ENCODE results near the gene TMEM14C.
"Not testable (repeated sequence)": the region's sequence is repeated elsewhere in the genome, so short reads cannot be mapped to it uniquely, and the experiment has no call there.

Gene TMEM14C

DNA sequence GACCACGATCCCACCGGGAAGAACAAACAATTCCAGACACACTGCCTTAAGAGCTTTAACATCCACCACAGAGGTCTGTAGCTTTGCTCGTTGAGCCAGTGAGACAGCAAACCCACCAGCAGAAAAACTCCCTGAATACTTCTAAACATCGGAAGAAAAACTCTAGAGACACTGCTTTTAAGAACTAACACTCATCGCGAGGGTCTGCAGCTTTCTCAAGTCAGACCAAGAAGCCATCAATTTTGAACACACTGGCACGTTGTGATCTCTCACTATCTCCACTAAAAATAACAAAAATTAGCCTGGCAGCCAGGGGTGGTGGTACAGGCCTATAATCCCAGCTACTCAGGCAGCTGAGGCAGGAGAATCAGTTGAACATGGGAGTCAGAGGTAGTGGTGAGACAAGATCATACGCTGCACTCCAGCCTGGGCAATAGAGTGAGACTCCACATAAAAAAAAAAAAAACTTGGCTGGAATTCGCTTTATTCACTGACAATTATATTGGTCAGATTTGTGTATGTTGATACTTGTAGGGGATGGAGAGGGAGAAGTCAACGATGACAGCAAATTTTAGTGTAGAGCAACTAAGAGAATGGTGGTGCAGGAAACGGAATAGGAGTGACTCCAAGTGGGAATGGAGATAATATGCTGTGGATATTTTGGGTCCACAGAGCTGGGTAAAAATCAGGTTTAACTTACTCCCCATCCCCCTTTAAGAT lies 860 bp upstream of the TMEM14C start:
- no peak overlapping the region for H3K27ac ChIP-seq (ENCODE audit: low read depth, low read length)
- peak overlapping the region; percentile 50 for H3K9ac ChIP-seq (ENCODE audit: low read length)
- peaks cover 21% of the 10 kb centered on the region; the same call in 1 of the 2 replicates for H3K4me1 ChIP-seq (ENCODE audit: control insufficient read depth, insufficient read depth, low read length)
- no peaks in the 10 kb centered on the region for H3K27me3 ChIP-seq (ENCODE audit: control insufficient read depth, insufficient read depth, low read length)
- peaks cover 25% of the 10 kb centered on the region for H3K36me3 ChIP-seq (ENCODE audit: control insufficient read depth, insufficient read depth, low read length)
- peak overlapping the region; percentile 97 for H3K4me3 ChIP-seq (ENCODE audit: low read depth, low read length)
- peaks cover 29% of the 10 kb centered on the region for H3K9me3 ChIP-seq (ENCODE audit: control insufficient read depth, insufficient read depth, low read depth, low read length)

DNA sequence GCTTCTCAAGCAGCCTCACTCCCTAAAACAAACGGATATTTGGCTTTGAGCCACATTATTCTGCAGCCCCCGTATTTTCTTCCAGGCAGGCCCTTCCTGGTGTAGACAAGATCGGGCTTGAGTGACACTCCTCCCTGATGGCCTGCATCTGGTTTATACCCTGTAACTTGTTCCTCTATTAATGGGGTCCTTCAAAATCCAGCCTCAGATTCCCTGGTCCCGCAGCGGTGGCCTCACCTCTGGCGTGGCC lies 375 bp upstream of the TMEM14C start:
- Histone ChIP-seq H3K27ac (ENCODE audit: low read depth, low read length) (no peak overlapping the region), H3K27me3 (ENCODE audit: control insufficient read depth, insufficient read depth, low read length) (no peaks in the 10 kb centered on the region), H3K4me1 (ENCODE audit: control insufficient read depth, insufficient read depth, low read length) (peaks cover 21% of the 10 kb centered on the region; the same call in 1 of the 2 replicates), H3K4me3 (ENCODE audit: low read depth, low read length) (peak overlapping the region; percentile 97), H3K9ac (ENCODE audit: low read length) (peak overlapping the region; percentile 50), H3K36me3 (ENCODE audit: control insufficient read depth, insufficient read depth, low read length) (peaks cover 29% of the 10 kb centered on the region), H3K9me3 (ENCODE audit: control insufficient read depth, insufficient read depth, low read depth, low read length) (peaks cover 29% of the 10 kb centered on the region)

DNA sequence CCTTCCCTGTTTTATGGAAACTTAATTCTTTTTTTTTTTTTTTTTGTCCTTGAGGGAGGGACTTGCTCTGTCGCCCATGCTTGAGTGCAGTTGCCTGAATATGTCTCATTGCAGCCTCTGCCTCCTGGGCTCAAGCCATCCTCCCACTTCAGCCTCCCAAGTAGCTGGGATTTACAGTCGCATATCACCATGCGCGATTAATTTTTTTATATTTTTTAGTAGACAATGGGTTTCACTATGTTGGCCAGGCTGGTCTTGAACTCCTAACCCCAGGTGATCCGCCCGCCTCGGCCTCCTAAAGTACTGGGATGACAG lies 654 bp downstream of the TMEM14C start:
- Histone ChIP-seq H3K9me3 (ENCODE audit: control insufficient read depth, insufficient read depth, low read depth, low read length) (peaks cover 19% of the 10 kb centered on the region), H3K27ac (ENCODE audit: low read depth, low read length) (peak overlapping the region; percentile 77), H3K4me1 (ENCODE audit: control insufficient read depth, insufficient read depth, low read length) (peaks cover 21% of the 10 kb centered on the region; the same call in 1 of the 2 replicates), H3K27me3 (ENCODE audit: control insufficient read depth, insufficient read depth, low read length) (no peaks in the 10 kb centered on the region), H3K4me3 (ENCODE audit: low read depth, low read length) (peak overlapping the region; percentile 97), H3K36me3 (ENCODE audit: control insufficient read depth, insufficient read depth, low read length) (peaks cover 37% of the 10 kb centered on the region), H3K9ac (ENCODE audit: low read length) (peak overlapping the region; percentile 92)

DNA sequence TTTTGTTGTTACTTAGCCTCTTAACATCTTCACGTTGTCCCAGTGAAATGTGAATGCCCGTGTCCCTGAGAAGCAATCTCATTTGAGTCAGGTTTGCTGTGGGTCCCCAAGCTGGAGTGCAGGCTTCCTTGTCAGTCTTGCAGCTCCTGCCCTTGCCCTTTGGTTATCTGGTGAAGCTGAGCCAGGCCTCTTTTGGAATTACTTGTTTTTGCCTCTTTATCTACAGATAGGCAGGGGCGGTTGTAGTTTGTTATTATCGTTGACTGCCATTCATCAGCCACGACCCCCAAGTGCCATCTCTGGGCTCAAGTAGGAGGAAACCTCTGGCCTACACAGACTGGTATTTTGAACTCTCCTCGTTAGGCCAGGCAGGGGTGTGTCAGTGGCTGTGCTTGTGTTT lies 2.2 kb downstream of the TMEM14C start:
- Histone ChIP-seq H3K36me3 (ENCODE audit: control insufficient read depth, insufficient read depth, low read length) (peaks cover 50% of the 10 kb centered on the region), H3K4me3 (ENCODE audit: low read depth, low read length) (no peak overlapping the region), H3K9ac (ENCODE audit: low read length) (no peak overlapping the region), H3K27me3 (ENCODE audit: control insufficient read depth, insufficient read depth, low read length) (no peaks in the 10 kb centered on the region), H3K4me1 (ENCODE audit: control insufficient read depth, insufficient read depth, low read length) (peaks cover 21% of the 10 kb centered on the region; the same call in 1 of the 2 replicates), H3K27ac (ENCODE audit: low read depth, low read length) (no peak overlapping the region), H3K9me3 (ENCODE audit: control insufficient read depth, insufficient read depth, low read depth, low read length) (peaks cover 4% of the 10 kb centered on the region)

DNA sequence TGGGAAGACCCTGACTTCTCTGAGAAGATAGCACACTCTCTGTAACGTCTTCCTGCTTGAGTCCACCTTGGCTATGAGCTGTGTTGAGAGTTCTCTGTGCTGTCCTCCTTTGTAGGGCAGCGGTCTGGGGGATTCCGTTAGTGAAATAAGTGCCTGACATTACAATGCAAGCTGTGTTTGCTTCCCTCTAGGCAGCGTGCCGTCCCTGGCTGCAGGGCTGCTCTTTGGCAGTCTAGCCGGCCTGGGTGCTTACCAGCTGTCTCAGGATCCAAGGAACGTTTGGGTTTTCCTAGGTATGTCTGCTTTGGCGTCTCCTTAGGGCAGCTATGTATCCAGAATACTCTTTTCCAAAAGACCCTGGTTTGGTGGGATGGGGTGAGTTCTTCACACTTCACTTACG lies 2.8 kb downstream of the TMEM14C start:
- H3K27me3 ChIP-seq (ENCODE audit: control insufficient read depth, insufficient read depth, low read length), result no peaks in the 10 kb centered on the region
- no peak overlapping the region for H3K27ac ChIP-seq (ENCODE audit: low read depth, low read length)
- no peak overlapping the region for H3K4me3 ChIP-seq (ENCODE audit: low read depth, low read length)
- H3K9me3 ChIP-seq (ENCODE audit: control insufficient read depth, insufficient read depth, low read depth, low read length), result no peaks in the 10 kb centered on the region
- H3K36me3 ChIP-seq (ENCODE audit: control insufficient read depth, insufficient read depth, low read length), result peaks cover 57% of the 10 kb centered on the region
- H3K4me1 ChIP-seq (ENCODE audit: control insufficient read depth, insufficient read depth, low read length), result peaks cover 21% of the 10 kb centered on the region; the same call in 1 of the 2 replicates
- no peak overlapping the region for H3K9ac ChIP-seq (ENCODE audit: low read length)

DNA sequence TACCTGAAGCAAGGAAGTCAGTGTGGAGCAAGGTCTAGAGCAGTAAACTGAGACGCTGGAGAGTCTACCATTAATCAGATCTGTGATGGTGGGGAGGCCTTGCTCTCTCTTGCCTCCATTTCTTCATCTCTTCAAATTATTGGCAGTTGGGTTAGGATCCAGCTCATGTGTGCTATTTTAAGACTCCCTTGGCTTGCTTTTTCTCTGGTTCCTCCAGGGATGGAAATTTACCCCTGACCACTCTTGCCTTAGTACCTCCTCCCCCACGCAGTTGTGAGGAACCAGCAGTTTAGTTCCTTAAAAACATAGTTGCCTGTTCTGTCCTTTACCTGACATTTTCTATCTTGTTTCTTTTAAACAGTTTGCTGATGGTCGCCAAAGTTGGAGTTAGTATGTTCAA lies 7.4 kb downstream of the TMEM14C start:
- H3K9me3 ChIP-seq (ENCODE audit: control insufficient read depth, insufficient read depth, low read depth, low read length), result no peaks in the 10 kb centered on the region
- H3K4me1 ChIP-seq (ENCODE audit: control insufficient read depth, insufficient read depth, low read length), result peaks cover 4% of the 10 kb centered on the region; the same call in 1 of the 2 replicates
- peaks cover 76% of the 10 kb centered on the region for H3K36me3 ChIP-seq (ENCODE audit: control insufficient read depth, insufficient read depth, low read length)
- no peaks in the 10 kb centered on the region for H3K27me3 ChIP-seq (ENCODE audit: control insufficient read depth, insufficient read depth, low read length)
- no peak overlapping the region for H3K9ac ChIP-seq (ENCODE audit: low read length)
- no peak overlapping the region for H3K4me3 ChIP-seq (ENCODE audit: low read depth, low read length)
- H3K27ac ChIP-seq (ENCODE audit: low read depth, low read length), result no peak overlapping the region

DNA sequence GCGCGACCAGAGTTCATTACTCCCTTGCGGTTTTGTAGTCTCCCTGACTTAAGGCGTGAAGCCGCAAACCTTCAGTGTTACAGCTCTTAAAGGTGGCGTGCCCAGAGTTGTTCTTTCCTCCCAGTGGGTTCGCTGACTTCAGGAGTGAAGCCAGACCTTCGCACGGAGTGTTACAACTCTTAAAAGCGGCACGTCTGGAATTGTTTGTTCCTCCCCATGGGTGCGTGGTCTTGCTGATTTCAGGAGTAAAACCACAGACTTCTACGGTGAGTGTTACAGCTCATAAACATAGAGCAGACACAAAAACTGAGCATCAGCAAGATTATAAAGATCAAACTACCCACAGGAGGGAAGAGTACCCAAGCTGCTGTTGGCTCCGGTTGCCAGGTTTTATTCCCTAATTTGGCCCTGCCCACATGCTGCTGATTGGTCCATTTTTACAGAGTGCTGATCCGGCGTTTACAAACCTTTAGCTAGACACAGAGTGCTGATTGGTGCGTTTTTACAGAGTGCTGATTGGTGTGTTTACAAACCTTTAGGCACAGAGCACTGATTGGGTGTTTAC lies 10.4 kb downstream of the TMEM14C start:
- Histone ChIP-seq H3K4me1 (ENCODE audit: control insufficient read depth, insufficient read depth, low read length) (peaks cover 4% of the 10 kb centered on the region; the same call in 1 of the 2 replicates), H3K27me3 (ENCODE audit: control insufficient read depth, insufficient read depth, low read length) (no peaks in the 10 kb centered on the region), H3K27ac (ENCODE audit: low read depth, low read length) (no peak overlapping the region), H3K36me3 (ENCODE audit: control insufficient read depth, insufficient read depth, low read length) (peaks cover 48% of the 10 kb centered on the region), H3K9ac (ENCODE audit: low read length) (no peak overlapping the region), H3K4me3 (ENCODE audit: low read depth, low read length) (no peak overlapping the region), H3K9me3 (ENCODE audit: control insufficient read depth, insufficient read depth, low read depth, low read length) (no peaks in the 10 kb centered on the region)

DNA sequence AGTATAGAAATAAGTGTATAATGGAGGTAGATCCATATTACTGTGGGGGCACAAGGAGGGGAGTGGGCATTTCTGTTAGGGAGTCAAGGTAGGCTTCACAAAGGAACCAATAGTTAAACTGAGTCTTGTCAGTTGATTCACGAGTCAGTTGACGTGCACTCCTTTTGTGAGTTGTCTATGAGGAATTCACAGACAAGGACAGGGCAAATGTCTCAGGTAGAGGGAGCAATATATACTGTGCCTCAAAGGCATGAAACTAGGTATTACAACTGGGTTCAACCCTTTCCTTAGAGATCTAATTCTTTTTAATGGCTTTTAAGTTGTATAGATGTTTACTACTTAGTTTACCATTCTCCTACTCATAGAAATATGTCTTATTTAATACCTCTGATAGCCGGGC lies 11.0 kb downstream of the TMEM14C start:
- H3K36me3 ChIP-seq (ENCODE audit: control insufficient read depth, insufficient read depth, low read length), result peaks cover 42% of the 10 kb centered on the region
- no peak overlapping the region for H3K9ac ChIP-seq (ENCODE audit: low read length)
- H3K4me1 ChIP-seq (ENCODE audit: control insufficient read depth, insufficient read depth, low read length), result peaks cover 4% of the 10 kb centered on the region; the same call in 1 of the 2 replicates
- H3K4me3 ChIP-seq (ENCODE audit: low read depth, low read length), result no peak overlapping the region
- H3K9me3 ChIP-seq (ENCODE audit: control insufficient read depth, insufficient read depth, low read depth, low read length), result no peaks in the 10 kb centered on the region
- H3K27me3 ChIP-seq (ENCODE audit: control insufficient read depth, insufficient read depth, low read length), result no peaks in the 10 kb centered on the region
- no peak overlapping the region for H3K27ac ChIP-seq (ENCODE audit: low read depth, low read length)

DNA sequence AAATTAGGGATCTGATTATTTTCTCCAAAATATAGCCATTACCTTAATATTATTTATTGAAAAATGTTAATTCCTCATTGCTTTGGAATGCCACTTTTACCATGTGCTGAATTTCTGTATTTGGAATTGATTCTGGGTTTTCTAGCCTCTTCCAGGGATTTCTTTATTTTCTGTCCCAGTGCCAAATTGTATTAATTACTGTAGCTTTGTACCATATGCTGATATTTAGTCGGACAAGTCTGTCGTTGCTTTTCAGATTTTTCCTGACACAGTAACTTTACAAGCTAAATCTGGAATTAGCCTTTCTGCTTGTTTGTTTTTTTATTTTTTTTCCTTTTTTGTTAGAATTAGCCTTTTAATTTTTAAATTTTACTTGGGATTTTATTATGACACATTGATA lies 13.9 kb downstream of the TMEM14C start:
- no peaks in the 10 kb centered on the region for H3K9me3 ChIP-seq (ENCODE audit: control insufficient read depth, insufficient read depth, low read depth, low read length)
- no peak overlapping the region for H3K4me3 ChIP-seq (ENCODE audit: low read depth, low read length)
- H3K27ac ChIP-seq (ENCODE audit: low read depth, low read length), result no peak overlapping the region
- no peak overlapping the region for H3K9ac ChIP-seq (ENCODE audit: low read length)
- peaks cover 17% of the 10 kb centered on the region for H3K36me3 ChIP-seq (ENCODE audit: control insufficient read depth, insufficient read depth, low read length)
- peaks cover 4% of the 10 kb centered on the region; the same call in 1 of the 2 replicates for H3K4me1 ChIP-seq (ENCODE audit: control insufficient read depth, insufficient read depth, low read length)
- H3K27me3 ChIP-seq (ENCODE audit: control insufficient read depth, insufficient read depth, low read length), result no peaks in the 10 kb centered on the region

DNA sequence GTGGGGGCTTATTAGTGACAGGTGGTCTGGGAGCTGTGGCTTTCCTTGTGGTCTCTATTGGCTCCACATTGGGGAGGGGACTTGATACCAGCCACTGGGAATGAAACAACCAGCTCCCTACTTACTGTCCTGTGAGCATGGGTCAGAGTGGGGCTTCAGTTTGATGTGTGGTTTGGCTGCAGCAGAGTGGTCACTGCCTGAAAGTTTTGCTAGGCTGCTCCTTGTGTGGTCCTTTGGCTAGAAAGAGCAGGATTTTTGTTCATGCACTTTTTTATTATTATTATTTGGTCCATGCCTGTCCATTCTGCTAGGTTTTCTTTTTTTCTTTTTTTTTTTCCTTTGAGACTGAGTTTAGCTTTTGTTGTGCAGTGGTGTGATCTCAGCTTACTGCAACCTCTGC lies 17.2 kb downstream of the TMEM14C start:
- peaks cover 8% of the 10 kb centered on the region for H3K4me1 ChIP-seq (ENCODE audit: control insufficient read depth, insufficient read depth, low read length)
- no peak overlapping the region for H3K4me3 ChIP-seq (ENCODE audit: low read depth, low read length)
- H3K9ac ChIP-seq (ENCODE audit: low read length), result no peak overlapping the region
- H3K9me3 ChIP-seq (ENCODE audit: control insufficient read depth, insufficient read depth, low read depth, low read length), result no peaks in the 10 kb centered on the region
- H3K36me3 ChIP-seq (ENCODE audit: control insufficient read depth, insufficient read depth, low read length), result no peaks in the 10 kb centered on the region
- H3K27ac ChIP-seq (ENCODE audit: low read depth, low read length), result no peak overlapping the region
- H3K27me3 ChIP-seq (ENCODE audit: control insufficient read depth, insufficient read depth, low read length), result no peaks in the 10 kb centered on the region

DNA sequence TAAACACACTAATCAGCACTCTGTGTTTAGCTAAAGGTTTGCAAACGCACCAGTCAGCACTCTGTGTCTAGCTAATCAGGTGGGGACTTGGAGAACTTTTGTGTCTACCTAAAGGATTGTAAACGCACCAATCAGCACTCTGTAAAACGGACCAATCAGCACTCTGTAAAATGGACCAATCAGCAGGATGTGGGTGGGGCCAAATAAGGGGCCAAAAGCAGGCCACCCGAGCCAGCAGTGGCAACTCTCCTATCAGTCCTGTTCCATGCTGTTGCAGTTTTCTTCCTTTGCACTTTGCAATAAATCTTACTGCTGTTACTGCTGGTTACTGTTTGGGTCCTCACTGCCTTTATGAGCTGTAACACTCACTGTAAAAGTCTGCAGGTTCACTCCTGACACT lies 18.8 kb downstream of the TMEM14C start:
- not testable (repeated sequence) for H3K9ac ChIP-seq (ENCODE audit: low read length); H3K4me3 ChIP-seq (ENCODE audit: low read depth, low read length); H3K27me3 ChIP-seq (ENCODE audit: control insufficient read depth, insufficient read depth, low read length); H3K36me3 ChIP-seq (ENCODE audit: control insufficient read depth, insufficient read depth, low read length); H3K27ac ChIP-seq (ENCODE audit: low read depth, low read length); H3K9me3 ChIP-seq (ENCODE audit: control insufficient read depth, insufficient read depth, low read depth, low read length)
- H3K4me1 ChIP-seq (ENCODE audit: control insufficient read depth, insufficient read depth, low read length), result peaks cover 11% of the 10 kb centered on the region
